HG02840 (cell line): ENCODE measurements around the gene TMEM44.
"Not testable (repeated sequence)": the region's sequence is repeated elsewhere in the genome, so short reads cannot be mapped to it uniquely, and the experiment has no call there.

Experiments
- ATAC-seq: cut with Tn5 transposase; IDR thresholded peaks from one replicate; pipeline ENCODE4 v1.9.1; 2021; ENCODE audit warnings: mild to moderate bottlenecking, moderate library complexity, moderate number of reproducible peaks; ENCODE audit not compliant: unreplicated experiment, low FRiP score

TMEM44 gene

GRCh38 chr3:194560047-194560446, 73.2 kb downstream of the TMEM44 start:
- ATAC-seq = no peak

GRCh38 chr3:194559530-194559929, 73.7 kb downstream of the TMEM44 start:
- ATAC-seq = no peak

DNA sequence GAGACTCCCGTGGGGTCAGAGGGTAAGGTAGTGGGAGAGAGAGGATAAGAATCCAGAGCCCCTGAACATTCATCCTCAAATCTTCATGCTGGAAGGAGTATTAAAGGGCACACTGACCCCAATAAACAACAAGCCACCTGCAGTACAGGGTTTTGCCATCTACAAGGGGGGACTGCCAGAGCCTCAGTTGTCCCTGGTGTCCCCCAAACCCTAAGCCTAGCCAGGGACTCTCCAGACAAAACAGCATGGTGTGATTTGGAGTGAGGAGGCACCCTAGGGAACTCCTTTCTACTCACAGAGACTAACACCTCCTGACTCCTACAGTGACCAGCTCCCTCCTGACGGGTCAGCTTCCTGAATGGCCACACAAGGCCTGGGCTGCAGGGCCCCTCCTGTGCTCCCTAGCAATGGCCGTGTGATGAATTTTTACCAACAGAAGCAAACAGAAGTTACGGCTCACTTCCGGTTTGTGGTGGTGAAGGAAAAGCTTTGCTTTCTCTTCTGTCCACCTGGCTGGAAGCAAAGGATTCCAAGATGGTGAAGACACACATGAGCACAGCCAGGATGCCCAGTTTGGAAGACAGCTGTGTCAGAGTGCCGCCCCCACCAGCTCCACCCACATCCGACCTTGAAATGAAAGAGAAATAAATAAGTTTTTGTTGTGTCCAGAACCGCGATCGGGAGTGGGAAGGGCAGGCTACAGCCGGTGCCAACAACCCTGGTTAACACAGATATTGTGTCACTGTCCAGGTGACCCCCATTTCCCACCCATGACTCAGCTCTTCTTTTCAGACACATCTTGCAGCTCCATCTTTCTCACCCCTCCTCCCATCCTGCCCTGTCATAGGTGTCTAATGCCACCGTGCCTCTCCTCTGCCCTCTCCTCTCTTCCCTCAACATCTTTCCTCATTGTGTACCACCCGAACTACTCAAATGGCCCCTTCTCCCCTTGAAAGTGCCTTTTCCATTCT, 76.8 kb downstream of the TMEM44 start:
- ATAC-seq = no peak

DNA sequence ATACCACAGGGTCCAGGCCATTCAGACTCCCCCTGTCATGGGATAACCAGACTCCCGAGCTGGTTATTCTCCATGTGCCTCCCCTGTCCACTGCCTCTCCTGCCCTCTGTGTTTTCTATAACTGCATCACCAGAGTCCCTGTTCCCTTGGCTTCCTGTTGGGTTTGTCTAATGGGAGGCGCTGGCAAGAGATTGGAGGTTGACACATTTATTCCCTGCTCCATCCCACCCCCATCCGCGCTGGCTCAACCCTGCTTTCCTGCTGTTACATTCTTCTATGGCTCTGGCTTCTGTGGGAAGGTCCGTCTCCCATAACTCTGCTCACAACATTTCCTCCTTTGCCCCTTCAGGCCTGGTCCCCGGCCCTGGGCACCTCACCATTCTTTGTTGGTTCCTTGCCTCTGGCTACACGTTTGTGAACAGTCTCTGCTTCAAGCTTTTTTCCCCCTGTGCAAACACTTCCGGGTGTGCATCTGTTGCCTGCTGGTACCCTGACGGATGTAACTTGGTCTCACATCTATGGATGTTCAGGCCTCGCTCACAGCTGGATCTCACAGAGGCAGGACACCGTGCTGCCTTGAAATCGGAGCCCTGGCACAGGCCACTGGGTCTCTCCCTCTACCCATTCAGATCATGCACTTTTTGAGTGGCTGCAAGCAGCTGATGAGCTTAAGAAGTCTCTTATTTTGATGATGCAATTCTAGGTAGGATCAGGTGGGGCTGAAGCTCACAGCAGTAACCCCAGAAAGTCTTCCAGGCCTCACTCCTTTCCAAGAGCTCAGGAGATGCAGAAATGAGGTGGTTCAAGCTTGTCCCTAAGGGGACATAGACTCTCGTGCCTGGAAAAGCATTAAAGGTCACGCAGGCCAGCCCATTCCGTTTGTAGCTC, 77.8 kb downstream of the TMEM44 start:
- ATAC-seq = no peak

DNA sequence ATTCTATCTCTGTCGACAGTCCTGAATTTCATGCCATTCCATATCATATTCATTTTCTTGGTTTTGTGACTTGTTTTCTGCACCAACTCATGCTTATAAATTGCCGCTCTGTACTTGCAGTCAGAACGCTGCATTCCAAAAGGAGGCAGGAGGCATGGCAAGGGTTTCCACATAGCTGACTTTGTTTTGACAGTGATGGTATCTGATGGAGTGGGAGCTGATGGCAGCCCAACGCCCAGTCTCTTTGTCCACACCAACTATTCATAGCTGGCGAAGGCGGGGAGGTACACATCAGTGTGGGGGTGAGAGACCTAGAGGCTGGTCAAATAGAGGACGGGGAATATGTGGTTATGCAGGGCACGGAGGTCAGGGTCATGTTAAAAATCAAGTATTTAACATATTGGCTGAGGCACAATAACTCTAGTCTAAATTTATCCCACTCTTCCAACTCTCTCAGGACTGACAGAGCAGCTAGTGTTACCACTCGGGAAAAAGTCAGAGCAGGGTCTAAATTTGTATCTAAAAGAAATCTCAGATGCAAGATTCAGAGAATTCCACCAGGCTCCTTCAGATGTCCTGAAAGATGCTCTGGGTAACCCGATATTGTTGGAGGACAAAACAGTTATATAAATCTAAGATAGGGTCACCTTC, 78.6 kb downstream of the TMEM44 start:
- ATAC-seq = no peak

DNA sequence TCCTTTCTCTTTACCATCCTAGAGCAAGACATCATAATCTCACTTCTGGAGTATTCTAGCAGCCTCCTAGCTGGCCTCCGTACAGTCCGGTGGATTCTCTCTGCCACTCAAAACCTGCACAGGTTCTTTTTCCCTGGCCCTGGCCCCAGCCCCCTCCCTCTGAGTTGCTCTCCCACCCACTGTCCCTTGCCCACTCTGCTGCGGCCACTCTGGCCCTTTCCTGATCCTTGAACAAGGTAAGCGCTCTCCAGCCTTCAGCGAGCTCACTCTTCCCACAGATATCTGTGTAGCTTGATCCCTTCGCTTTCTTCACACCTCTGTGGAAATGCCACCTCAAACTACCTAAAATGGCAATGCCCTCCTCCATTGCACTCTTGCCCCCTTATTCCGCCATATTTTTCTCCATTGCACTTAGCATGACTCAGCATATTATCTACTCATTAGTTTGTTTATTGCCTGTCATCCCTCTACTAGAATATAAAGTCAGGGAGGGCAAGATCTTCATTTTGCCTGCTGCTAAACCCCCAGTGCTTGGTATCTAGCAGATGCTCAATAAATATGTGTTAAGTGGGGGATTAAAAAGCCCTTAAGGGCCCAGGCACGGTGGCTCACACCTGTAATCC, 80.8 kb downstream of the TMEM44 start:
- no peak for ATAC-seq

GRCh38 chr3:194549853-194550252, 83.4 kb downstream of the TMEM44 start:
- no peak for ATAC-seq

GRCh38 chr3:194548346-194549321, 84.6 kb downstream of the TMEM44 start:
- ATAC-seq = no peak

DNA sequence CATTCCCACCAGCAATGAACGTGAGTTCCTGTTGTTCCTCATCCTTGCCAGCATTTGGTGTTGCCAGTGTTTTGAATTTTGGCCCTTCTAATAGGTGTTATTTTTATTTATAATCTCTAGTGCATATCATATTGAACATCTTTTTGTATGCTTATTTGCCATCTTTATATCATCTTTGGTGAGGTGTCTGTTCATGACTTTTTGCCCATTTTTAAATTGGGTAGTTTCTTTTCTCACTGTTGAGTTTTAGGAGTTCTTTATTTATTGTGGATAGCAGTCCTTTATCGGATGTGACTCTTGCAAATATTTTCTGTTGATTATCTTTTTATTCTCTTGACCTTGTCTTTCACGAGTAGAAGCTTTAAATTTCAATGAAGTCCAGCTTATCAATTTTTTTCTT, 86.2 kb downstream of the TMEM44 start:
- no peak for ATAC-seq

GRCh38 chr3:194545538-194545937, 87.7 kb downstream of the TMEM44 start:
- not testable (repeated sequence) for ATAC-seq

- no peak for ATAC-seq
Observed at GRCh38 chr3:194543550-194543949, 89.7 kb downstream of the TMEM44 start.

- ATAC-seq = no peak
Observed at GRCh38 chr3:194541483-194541882, 91.7 kb downstream of the TMEM44 start.

- no peak for ATAC-seq
Observed at GRCh38 chr3:194540274-194540905, 92.8 kb downstream of the TMEM44 start.

DNA sequence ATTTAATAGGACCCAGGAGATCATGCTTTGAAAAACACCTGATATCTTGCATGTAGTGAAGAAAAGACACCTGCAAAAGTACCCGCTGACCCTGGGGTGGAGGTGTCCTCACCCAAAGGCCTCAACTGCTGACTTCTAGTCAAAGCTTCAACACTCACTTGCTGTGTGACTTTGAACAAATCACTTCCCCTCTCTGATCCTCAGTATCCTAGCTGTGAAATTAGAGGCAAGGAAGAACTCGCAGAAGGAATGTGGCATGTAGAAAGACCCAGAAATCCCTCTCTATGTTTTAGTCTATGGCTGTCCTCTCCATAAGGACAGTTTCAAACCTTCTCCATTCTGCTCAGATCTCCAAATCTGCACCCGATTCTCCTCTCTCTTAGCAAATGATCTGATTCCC, 93.7 kb downstream of the TMEM44 start:
- ATAC-seq = no peak

- no peak for ATAC-seq
Observed at GRCh38 chr3:194537732-194538247, 95.4 kb downstream of the TMEM44 start.
